Brain microvascular endothelial cell (primary cell): ENCODE measurements around the gene TESK2.

Experiments used
- DNase-seq: peaks from one replicate; pipeline ENCODE4 v3.0.0-alpha.2; 2020
- H3K27ac ChIP-seq: fragments of 250-450 bp; sonication (Bioruptor Pico); 2 replicates; pipeline ENCODE4 v1.5.1; 2020; ENCODE audit warnings: mild to moderate bottlenecking, moderate library complexity
- H3K27me3 ChIP-seq: fragments of 250-450 bp; sonication (Bioruptor Pico); replicated peaks from 2 replicates; pipeline ENCODE4 v1.5.1; 2020; ENCODE audit warnings: mild to moderate bottlenecking
- H3K36me3 ChIP-seq: fragments of 250-450 bp; sonication (Bioruptor Pico); replicated peaks from 2 replicates; pipeline ENCODE4 v1.5.1; 2020; ENCODE audit warnings: mild to moderate bottlenecking
- H3K4me3 ChIP-seq: 2 replicates; pipeline ENCODE4 v1.5.1; 2011; ENCODE audit warnings: low read depth, mild to moderate bottlenecking, control low read depth, low read length, moderate library complexity
- in situ Hi-C: cut with HindIII; loops from 2 replicates; pipeline ENCODE4 v1.10.0; 2017; ENCODE audit warnings: low sequenced_read_pairs, low pct_ligation_motif_present
- TF ChIP-seq, protein P1 (sequence below): IDR thresholded peaks from 2 replicates; pipeline ENCODE4 v1.5.1; 2011; ENCODE audit warnings: low read depth, mild to moderate bottlenecking, moderate library complexity, low read length, control low read depth, inconsistent platforms; ENCODE audit errors: missing control alignments

The TESK2 gene

DNA sequence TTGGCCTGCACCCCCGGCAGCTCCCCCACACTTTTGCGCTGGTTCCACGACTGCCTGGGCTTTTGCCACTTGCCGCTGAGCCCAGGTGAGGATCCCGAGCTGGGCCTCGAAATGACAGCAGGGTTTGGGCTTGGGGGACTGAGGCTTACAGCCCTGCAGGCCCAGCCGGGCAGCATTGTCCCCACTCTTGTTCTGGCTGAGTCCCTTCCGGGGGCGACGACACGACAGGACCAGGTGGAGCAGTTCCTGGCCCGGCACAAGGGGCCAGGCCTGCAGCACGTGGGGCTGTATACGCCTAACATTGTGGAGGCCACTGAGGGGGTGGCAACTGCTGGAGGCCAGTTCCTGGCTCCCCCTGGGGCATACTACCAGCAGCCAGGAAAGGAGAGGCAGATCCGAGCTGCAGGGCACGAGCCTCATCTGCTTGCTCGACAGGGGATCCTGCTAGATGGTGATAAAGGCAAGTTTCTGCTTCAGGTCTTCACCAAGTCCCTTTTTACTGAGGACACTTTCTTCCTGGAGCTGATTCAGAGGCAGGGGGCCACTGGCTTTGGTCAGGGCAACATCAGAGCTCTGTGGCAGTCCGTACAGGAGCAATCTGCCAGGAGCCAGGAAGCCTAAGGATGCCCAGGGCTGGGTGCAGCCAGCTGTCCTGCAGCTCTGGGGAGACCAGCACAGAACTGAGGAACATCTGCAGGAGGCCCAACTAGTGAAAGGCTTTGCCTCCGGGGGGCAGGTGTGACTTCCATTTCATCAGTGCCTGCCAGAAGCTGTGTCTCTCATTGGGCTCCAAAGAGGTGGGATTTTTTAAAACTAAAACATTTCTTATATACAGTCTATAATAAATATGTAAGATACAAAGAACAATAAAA lies 163.1 kb downstream of the TESK2 start:
- Histone ChIP-seq H3K27me3 (no peaks in the 10 kb centered on the region), H3K36me3 (no peaks in the 10 kb centered on the region), H3K27ac (no peak overlapping the region), H3K4me3 (peak overlapping the region; percentile 62)
- DNase-seq = no peak
- in situ Hi-C loops = no loop called here
- TF ChIP-seq, protein P1, sequence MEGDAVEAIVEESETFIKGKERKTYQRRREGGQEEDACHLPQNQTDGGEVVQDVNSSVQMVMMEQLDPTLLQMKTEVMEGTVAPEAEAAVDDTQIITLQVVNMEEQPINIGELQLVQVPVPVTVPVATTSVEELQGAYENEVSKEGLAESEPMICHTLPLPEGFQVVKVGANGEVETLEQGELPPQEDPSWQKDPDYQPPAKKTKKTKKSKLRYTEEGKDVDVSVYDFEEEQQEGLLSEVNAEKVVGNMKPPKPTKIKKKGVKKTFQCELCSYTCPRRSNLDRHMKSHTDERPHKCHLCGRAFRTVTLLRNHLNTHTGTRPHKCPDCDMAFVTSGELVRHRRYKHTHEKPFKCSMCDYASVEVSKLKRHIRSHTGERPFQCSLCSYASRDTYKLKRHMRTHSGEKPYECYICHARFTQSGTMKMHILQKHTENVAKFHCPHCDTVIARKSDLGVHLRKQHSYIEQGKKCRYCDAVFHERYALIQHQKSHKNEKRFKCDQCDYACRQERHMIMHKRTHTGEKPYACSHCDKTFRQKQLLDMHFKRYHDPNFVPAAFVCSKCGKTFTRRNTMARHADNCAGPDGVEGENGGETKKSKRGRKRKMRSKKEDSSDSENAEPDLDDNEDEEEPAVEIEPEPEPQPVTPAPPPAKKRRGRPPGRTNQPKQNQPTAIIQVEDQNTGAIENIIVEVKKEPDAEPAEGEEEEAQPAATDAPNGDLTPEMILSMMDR = no peak

DNA sequence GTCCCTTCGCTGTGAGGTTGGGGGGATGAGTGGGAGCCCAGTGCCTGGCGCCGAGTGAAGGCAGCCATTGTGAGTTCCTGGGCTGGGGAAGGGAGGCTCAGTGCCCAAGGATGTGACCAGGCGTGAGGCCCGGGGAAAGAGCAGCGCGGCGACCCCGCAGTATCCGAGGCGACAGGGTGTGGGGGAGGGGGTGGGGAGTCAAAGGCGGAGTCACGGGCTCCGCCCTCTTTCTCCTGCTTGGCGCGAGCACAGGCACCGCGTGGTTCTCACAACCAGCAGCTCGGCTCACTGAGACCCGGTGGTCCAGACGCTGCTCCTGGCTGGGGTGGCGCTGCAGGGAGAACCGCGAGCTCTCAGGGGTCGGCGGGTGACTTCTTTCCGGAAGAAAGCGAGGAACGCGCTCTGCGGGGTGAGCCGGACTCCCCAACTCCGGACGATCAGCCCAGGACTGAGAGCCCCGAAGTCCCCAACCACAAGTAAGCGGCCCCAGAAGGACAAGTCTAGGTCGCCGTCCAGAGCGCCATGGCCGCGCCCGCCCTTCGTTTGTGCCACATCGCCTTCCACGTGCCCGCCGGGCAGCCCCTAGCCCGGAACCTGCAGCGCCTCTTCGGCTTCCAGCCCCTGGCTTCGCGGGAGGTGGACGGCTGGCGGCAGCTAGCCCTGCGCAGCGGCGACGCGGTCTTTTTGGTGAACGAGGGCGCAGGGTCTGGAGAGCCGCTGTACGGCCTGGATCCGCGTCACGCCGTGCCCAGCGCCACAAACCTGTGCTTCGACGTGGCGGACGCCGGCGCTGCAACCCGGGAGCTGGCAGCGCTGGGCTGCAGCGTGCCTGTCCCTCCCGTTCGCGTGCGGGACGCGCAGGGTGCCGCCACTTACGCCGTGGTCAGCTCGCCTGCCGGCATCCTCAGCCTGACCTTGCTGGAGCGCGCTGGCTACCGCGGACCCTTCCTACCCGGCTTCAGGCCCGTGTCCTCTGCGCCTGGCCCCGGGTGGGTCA lies 164.0 kb downstream of the TESK2 start, which contains the start of gene HPDL:
Gene HPDL, plus strand, starts transcription at position 269 of the 997 bp plus-strand sequence. Its CDS starts 254 bp downstream, at position 523.
- peak; percentile 31 for DNase-seq
- TF ChIP-seq, protein P1 = peak; percentile 27
- Histone ChIP-seq H3K27ac (no peak within 1 kb of the TSS), H3K36me3 (no peaks in the 10 kb centered on the region), H3K27me3 (no peaks in the 10 kb centered on the region), H3K4me3 (peak within 1 kb of the TSS; percentile 62)
- in situ Hi-C loops = no loop called here

DNA sequence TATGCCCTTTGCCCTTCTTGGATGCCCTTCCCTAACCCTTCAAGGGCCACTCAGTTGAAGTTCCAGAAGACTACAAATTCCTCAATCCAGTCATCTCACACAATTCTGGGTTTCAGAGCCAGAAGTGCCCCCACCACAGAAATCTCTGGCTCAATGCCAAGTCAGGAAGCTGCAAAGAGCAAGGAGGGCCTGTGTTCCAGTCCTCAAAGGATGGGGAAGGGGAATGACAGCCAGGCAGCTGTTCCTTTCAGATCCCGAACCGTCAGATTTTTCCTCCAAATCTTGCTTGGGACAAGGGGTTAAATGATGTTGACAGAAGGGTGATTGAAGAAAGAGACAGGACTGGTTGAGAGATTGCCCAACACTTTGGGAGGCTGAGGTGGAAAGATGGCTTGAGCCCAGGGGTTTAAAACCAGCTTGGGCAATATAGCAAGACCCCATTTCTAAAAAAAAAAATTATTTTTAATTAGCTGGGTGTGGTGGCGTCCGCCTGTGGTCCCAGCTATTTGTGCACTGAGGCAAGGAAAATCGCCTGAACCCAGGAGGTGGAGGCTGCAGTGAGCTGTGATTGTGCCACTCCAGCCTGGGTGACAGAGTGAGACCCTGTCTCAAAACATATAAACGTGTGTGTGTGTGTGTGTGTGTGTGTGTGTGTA lies 165.0 kb downstream of the TESK2 start:
- Histone ChIP-seq H3K27ac (no peak overlapping the region), H3K27me3 (no peaks in the 10 kb centered on the region), H3K36me3 (no peaks in the 10 kb centered on the region), H3K4me3 (peak overlapping the region; percentile 62)
- DNase-seq = no peak
- in situ Hi-C loops = no loop called here
- TF ChIP-seq, protein P1 = no peak

DNA sequence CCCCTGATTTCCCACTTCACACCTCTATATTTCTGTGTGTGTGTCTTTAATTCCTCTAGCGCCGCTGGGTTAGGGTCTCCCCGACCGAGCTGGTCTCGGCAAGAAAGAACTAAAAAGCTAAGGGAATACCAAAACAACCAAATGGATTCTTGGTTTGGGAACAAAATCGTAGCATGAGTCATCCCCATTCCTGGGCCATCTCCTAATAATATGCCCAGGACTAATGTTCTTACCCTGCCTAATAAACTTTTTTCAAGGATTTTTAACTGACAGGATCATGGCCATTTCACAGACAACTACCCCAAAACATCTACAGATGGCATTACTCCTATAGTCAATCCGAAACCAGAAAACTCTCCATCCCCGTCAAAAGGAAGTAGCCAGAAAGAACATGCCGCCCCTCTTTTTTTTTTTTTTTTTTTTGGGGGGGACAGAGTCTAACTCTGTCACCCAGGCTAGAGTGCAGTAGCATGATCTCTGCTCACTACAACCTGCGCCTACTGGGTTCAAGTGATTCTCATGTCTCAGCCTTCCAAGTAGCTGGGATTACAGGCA lies 168.4 kb downstream of the TESK2 start:
- no peaks in the 10 kb centered on the region for H3K27me3 ChIP-seq
- no peak overlapping the region for H3K4me3 ChIP-seq
- in situ Hi-C loops = loop anchor here (25.0 kb wide), 1 partner anchor 310 kb away; the partner anchor contains the start of genes HECTD3 and UROD
- TF ChIP-seq, protein P1 = no peak
- H3K27ac ChIP-seq = no peak overlapping the region
- no peaks in the 10 kb centered on the region for H3K36me3 ChIP-seq
- DNase-seq = no peak

DNA sequence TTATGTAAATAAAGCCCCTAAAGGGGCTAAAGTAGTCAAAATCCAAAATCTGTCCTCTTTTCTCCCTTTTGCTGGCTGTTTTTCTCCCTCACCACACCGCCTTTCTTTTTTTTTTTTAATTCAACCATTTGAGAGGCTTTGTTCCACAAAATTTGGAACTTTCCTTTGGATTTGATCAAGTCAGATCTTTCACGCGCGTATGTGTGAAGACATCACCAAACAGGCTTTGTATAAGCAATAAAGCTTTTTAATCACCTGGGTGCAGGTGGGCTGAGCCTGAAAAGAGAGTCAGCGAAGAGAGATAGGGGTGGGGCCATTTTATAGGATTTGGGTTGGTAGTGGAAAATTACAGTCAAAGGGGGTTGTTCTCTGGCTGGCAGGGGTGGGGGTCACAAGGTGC lies 169.5 kb downstream of the TESK2 start:
- no peaks in the 10 kb centered on the region for H3K36me3 ChIP-seq
- DNase-seq = no peak
- TF ChIP-seq, protein P1 = no peak
- H3K27ac ChIP-seq = no peak overlapping the region
- in situ Hi-C loops = loop anchor here (25.0 kb wide), 1 partner anchor 309 kb away; the partner anchor contains the start of genes HECTD3 and UROD
- no peak overlapping the region for H3K4me3 ChIP-seq
- H3K27me3 ChIP-seq = no peaks in the 10 kb centered on the region
